ENCODE data around the gene FCRLA.
"Not testable (repeated sequence)": the region's sequence is repeated elsewhere in the genome, so short reads cannot be mapped to it uniquely, and the experiment has no call there.

DNA sequence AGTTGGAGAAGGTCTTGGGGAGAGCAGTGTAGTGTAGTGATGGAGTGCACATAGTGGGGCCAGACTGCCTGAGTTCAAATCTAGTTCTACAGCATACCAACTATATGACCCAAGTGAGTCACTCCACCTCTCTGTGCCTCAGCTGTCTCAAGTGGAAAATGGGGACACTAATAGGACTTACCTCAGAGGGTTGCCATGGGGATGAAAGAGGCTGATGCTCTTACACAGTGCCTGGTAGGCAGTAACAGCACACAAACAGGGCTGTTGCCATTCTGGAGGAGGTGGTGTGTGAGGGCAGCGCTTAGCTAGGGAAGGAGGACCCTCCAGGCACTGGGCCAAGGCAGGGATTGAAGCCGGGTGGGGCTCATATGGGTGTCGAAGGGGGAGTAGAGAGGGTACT lies 32.6 kb upstream of the FCRLA start:
- TF ChIP-seq, protein P1, sequence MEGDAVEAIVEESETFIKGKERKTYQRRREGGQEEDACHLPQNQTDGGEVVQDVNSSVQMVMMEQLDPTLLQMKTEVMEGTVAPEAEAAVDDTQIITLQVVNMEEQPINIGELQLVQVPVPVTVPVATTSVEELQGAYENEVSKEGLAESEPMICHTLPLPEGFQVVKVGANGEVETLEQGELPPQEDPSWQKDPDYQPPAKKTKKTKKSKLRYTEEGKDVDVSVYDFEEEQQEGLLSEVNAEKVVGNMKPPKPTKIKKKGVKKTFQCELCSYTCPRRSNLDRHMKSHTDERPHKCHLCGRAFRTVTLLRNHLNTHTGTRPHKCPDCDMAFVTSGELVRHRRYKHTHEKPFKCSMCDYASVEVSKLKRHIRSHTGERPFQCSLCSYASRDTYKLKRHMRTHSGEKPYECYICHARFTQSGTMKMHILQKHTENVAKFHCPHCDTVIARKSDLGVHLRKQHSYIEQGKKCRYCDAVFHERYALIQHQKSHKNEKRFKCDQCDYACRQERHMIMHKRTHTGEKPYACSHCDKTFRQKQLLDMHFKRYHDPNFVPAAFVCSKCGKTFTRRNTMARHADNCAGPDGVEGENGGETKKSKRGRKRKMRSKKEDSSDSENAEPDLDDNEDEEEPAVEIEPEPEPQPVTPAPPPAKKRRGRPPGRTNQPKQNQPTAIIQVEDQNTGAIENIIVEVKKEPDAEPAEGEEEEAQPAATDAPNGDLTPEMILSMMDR (IDR thresholded peaks at IDR 0.05) = not testable (repeated sequence)
- TF ChIP-seq POLR2A (IDR thresholded peaks at IDR 0.05) = not testable (repeated sequence)
